GM12892 (cell line): ENCODE results near the gene SMIM28.

Experiments used
- POLR2A ChIP-seq: IDR thresholded peaks from 2 replicates; pipeline ENCODE4 v1.6.1; 2011; ENCODE audit warnings: low read depth, low read length, control low read depth
- POLR2AphosphoS5 ChIP-seq: IDR thresholded peaks from 2 replicates; pipeline ENCODE4 v1.6.1; 2011; ENCODE audit warnings: low read depth, low read length, control low read depth
- TAF1 ChIP-seq: IDR thresholded peaks from 2 replicates; pipeline ENCODE4 v1.6.1; 2011; ENCODE audit warnings: low read depth, mild to moderate bottlenecking, control low read depth, low read length, borderline replicate concordance

- TF ChIP-seq POLR2A (no peak), POLR2AphosphoS5 (no peak), TAF1 (no peak)
Measured at GRCh38 chr6:138370631-138371451, 6.9 kb upstream of the SMIM28 start.
